HuH-7 (cell line): ENCODE data around the gene SMARCA2.
A peak's percentile ranks its signal among the peaks of the same experiment; 100 is the strongest.

Source experiments
- DNase-seq: peaks from one replicate; pipeline ENCODE4 v3.0.0; 2011; ENCODE audit warnings: low spot score

Gene SMARCA2

GRCh38 chr9:2040828-2041227 lies 25.7 kb downstream of the SMARCA2 start:
- no peak for DNase-seq

DNA sequence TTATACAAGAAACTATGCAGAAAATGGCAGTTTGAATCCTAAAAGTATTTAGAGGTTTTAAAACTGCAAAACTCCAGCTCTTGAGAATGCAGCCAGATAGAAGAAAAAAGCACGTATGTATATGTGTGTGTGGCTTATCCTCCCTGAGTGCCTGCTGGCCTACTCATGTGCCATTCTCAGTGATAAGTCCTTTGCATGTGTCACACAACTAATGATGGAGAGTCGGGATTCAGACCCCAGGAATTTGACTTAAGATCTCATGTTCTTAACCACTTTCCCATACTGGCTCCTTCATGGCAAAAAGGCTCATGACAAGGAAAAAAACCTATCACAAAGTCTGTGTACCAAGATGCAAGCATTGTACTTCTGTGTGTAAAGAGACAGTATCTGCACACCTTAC lies 26.6 kb downstream of the SMARCA2 start:
- DNase-seq = no peak

- DNase-seq = no peak
Observed at GRCh38 chr9:2043243-2043642, 28.1 kb downstream of the SMARCA2 start.

- no peak for DNase-seq
Observed at GRCh38 chr9:2043881-2044462, 28.8 kb downstream of the SMARCA2 start.

DNA sequence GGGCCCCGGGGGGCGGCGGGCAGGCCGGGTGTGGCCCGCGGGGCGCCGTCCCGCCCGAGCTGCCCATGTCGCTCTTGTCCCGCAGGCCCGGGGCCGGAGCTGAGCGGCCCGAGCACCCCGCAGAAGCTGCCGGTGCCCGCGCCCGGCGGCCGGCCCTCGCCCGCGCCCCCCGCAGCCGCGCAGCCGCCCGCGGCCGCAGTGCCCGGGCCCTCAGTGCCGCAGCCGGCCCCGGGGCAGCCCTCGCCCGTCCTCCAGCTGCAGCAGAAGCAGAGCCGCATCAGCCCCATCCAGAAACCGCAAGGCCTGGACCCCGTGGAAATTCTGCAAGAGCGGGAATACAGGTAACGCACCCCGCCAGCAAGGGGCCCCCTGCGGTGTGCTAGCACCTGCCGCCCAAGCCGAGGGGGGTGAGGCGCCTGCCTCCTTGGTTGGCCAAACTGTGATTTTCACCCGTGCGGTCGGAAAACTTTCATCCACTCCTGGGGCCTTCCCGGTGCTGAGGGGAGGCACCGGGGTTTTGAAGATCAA lies 32.1 kb downstream of the SMARCA2 start:
- DNase-seq = no peak

GRCh38 chr9:2047916-2048315 lies 32.8 kb downstream of the SMARCA2 start:
- no peak for DNase-seq

GRCh38 chr9:2050236-2050635 lies 35.1 kb downstream of the SMARCA2 start:
- no peak for DNase-seq

DNA sequence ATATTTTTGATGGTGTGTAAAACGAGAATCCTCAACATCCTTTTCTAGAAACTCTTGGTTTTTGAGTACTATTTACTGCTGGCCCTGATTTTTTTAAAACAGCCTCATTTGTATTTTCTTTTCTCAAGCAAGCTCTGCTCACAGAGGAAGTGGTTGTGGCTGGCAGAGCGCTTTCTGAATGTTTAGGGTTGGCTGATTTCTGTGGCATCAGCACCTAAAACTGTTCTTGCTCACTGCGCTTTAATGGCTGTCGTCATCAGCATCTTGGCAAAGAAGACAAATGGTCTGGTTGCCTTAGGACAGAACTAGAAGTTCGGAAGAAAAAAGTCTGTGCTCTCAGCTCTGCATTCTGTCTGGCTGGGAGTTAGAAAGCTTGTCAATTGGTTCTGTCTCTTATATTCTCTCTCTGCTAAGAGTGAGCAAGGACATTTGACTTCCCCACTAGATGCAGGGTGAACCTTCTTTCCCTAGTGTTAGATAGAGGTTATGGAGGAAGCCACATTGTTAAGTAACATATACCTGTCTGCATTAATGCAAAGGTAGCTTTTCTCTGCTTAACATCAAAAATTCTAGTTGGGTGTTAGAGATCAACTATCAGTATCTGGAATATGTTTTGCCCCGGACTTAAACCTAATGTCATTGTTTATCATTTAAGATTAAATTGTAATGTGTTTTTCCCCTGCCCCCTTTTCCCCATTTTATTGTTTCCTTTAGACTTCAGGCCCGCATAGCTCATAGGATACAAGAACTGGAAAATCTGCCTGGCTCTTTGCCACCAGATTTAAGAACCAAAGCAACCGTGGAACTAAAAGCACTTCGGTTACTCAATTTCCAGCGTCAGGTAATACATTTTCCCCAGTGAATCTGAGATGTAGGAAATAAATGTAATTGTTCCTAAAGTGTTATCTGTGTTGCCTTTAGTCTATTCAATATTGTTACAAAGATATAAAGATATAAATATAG lies 39.0 kb downstream of the SMARCA2 start:
- no peak for DNase-seq

DNA sequence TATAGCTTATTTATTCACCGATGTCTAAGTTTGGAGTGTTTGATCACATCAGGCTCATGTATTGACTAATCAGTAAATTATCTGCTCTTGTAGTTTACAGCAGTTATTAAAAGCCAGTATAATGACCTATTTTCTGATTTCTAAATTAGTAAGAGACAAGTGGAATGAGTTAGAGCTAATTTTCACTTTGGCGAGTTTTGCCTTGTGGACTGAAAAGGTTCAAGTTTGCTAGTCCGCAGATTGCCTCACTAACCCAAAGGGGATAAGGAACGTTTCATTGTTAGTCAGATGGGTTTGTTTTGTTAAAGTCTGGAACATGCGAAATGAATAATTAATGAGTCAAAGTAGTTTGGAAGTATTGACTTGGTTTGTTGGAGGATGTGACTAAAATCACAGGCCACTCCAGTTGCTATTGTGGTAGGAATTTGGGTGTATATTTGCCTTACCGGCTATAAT lies 40.1 kb downstream of the SMARCA2 start:
- DNase-seq = no peak

DNA sequence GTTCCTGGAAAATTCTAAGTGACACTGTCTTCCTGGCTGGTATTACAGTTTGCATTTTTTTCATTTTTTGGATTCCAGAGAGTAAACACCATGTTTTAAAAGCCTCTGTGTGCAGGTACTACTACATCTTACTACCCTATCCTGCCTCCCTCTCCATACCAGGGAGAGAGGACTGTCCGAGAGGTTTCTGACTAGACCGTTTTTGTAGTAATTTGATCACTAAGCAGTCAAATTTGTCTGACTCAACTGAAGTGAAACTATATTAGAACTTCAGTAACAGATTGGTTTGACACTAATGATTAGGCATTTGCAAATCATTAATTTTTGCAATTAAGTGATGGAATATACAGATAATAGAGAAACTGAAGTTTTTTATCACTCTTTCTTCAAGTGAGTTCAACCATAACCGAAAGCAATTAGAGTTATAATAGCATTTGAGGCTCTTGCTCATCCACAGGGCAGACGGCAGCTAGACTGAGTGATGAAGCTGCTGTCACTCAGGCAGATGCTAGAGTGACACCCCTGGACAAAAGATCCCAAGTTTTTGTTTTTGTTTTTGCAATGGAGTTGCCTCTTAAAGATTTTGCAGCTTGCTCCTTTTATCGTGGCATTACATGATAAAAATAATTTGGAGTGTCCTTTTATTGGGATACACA lies 44.3 kb downstream of the SMARCA2 start:
- no peak for DNase-seq

- no peak for DNase-seq
Observed at GRCh38 chr9:2060424-2060823, 45.3 kb downstream of the SMARCA2 start.

DNA sequence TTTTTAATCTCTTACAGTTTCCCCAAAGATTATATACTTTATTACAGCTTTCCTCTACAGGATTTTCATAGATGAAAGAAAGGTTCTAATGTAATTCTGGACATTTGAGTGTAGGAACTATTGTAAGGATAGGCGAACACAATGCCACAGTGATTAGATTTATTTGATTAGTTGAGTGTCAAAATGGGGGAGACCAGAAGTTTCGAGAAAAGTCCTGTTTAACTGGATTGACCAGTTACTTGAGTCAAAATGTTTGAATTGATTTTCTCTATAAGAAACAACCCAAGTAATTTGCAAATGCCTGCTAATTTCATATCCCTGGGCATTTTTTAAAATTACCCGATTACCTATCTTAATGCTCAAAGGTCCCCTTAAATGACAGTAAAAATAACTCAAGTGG lies 50.6 kb downstream of the SMARCA2 start:
- no peak for DNase-seq

GRCh38 chr9:2066312-2067273 lies 51.4 kb downstream of the SMARCA2 start:
- DNase-seq = no peak

DNA sequence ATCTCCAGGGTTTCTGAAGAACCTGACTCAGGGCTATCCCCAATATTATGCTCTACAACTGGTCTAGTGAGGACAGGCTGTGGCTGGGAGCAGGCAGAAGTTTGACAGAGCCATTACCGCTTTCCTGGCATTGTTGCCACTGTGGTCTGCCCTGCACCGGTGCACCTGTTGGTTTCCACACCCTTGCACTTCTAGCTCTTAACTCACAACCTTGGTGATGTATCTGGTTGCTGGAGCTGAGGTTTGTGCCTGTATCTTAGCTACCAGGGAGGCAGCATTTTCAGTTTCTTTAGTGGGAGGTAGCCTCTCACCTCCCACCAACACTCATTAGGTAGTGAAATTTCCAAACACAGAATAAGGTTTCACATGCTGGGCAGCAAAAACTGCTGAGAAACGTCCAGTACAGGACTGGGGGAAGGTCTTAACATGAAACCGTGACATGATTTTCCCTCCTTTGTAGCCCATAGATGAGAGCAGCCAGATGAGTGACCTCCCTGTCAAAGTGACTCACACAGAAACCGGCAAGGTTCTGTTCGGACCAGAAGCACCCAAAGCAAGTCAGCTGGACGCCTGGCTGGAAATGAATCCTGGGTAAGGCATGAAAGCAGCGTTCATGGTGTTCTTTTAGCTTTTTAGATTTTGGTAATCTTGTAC lies 57.7 kb downstream of the SMARCA2 start:
- no peak for DNase-seq

GRCh38 chr9:2082772-2083171 lies 67.6 kb downstream of the SMARCA2 start:
- no peak for DNase-seq

DNA sequence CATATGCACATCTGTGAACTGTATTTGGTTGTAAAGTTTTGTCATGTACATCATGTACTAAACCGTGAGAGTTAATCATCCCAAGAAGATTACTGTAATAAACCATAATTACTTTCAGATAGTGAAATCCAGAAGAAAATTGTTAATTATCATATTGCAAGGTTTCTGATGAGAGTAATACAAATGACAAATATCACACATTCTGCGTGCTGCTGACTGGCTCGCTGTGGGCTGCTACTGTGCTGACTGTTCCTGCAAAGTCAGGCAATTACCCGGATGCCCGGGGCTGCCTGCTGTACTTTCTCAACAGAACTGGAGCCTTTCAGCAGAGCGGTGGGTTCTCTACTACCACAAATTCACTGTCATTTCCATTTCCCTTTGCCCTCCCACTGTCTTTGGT lies 68.3 kb downstream of the SMARCA2 start:
- no peak for DNase-seq

- no peak for DNase-seq
Observed at GRCh38 chr9:2085716-2086115, 70.6 kb downstream of the SMARCA2 start.

DNA sequence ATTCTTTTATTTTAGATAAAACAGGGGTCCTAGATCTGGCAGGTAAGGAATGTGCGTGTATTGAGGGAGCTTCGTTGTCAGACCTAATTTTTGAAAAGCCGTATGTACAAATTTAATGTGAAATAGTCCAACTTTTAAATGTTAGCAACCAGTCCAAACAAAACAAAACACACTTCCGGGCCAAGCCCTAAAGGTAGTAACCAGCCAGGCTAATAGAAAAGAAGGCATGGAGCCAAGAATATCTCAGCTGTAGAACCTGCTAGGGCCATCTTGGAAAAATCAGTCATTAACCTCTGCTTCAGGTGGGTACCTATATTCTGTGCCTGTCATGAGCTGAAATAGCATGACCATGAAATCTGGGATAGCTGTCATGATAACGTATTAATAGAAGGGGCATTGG lies 71.0 kb downstream of the SMARCA2 start:
- DNase-seq = no peak

GRCh38 chr9:2086971-2087370 lies 71.8 kb downstream of the SMARCA2 start:
- DNase-seq = no peak

- peak; percentile 16 for DNase-seq
Observed at GRCh38 chr9:2087500-2088313, 72.6 kb downstream of the SMARCA2 start.
